MM.1S (cell line): ENCODE data around the gene RMND1.

ENCODE experiments used
- EZH2 ChIP-seq: fragments of 300-600 bp; sonication (generic); optimal IDR thresholded peaks from 2 replicates; pipeline ENCODE3; 2017; ENCODE audit warnings: low read depth, mild to moderate bottlenecking, antibody characterized with exemption, low read length, mixed read lengths
- TF ChIP-seq, protein P1 (sequence below): fragments of 300-600 bp; sonication (generic); IDR thresholded peaks from 2 replicates; pipeline ENCODE4 v1.5.1; 2016; ENCODE audit warnings: antibody characterized with exemption, low read length, mixed read lengths

DNA sequence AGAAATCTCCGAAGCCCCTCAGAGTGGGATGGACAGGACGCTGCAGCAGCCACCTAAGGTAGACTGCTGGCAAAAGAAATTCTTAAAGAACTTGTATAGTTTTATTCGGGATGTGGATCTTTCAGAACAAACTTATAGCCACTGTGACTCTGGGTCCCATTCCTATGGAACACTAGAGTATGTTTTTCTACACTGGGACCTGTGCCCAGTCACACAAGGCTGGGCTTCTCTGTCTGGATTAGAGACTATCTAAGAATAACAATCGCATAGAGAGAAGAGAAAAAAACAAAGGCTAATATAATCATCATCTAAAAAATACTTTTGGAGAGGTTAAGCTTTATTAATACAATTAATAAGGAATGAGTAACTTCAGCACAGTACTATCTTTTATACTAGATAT is 28.9 kb downstream of the RMND1 start:
- TF ChIP-seq, protein P1, sequence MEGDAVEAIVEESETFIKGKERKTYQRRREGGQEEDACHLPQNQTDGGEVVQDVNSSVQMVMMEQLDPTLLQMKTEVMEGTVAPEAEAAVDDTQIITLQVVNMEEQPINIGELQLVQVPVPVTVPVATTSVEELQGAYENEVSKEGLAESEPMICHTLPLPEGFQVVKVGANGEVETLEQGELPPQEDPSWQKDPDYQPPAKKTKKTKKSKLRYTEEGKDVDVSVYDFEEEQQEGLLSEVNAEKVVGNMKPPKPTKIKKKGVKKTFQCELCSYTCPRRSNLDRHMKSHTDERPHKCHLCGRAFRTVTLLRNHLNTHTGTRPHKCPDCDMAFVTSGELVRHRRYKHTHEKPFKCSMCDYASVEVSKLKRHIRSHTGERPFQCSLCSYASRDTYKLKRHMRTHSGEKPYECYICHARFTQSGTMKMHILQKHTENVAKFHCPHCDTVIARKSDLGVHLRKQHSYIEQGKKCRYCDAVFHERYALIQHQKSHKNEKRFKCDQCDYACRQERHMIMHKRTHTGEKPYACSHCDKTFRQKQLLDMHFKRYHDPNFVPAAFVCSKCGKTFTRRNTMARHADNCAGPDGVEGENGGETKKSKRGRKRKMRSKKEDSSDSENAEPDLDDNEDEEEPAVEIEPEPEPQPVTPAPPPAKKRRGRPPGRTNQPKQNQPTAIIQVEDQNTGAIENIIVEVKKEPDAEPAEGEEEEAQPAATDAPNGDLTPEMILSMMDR, result no peak
- no peak for TF ChIP-seq EZH2
